HepG2 (cell line): ENCODE data around the gene SWSAP1. TPM values are rescaled to one million over a fixed set of nuclear protein-coding genes. Genes with fewer than 3 reads are reported as not detected.
A peak's percentile ranks its signal among the peaks of the same experiment; 100 is the strongest.

Experiments
- BHLHE40 ChIP-seq: IDR thresholded peaks from 2 replicates; pipeline ENCODE4 v1.6.1; 2011; ENCODE audit warnings: low read length, improper control_type of control experiment
- CAMTA2 ChIP-seq: sonication (generic); formaldehyde crosslinking; IDR thresholded peaks from 2 replicates; pipeline ENCODE4 v1.4.0; 2020; ENCODE audit warnings: mild to moderate bottlenecking, missing genetic modification reagents, borderline replicate concordance
- GFI1 ChIP-seq: sonication (generic); formaldehyde crosslinking; IDR thresholded peaks from 2 replicates; pipeline ENCODE4 v1.5.0; 2020; ENCODE audit warnings: missing genetic modification reagents, mild to moderate bottlenecking, borderline replicate concordance
- ZNF451 ChIP-seq: sonication (generic); formaldehyde crosslinking; IDR thresholded peaks from 2 replicates; pipeline ENCODE4 v1.5.0; 2020; ENCODE audit warnings: mild to moderate bottlenecking, missing genetic modification reagents
- ZNF713 ChIP-seq: sonication (generic); formaldehyde crosslinking; IDR thresholded peaks from 2 replicates; pipeline ENCODE4 v1.4.0; 2020; ENCODE audit warnings: mild to moderate bottlenecking, missing genetic modification reagents
- polyA plus RNA-seq, 8 experiments: library from polyadenylated mRNA; depleted of rRNA in 3 of 8; stranded (reverse) in 7 of 8; unstranded in 1 of 8; fragments of >200 nt; fragmentation: Illumina TruSeq in 4 of 8; extraction: Trizol in 4 of 8; gene quantifications; 2 replicates each; pipeline versions ENCODE4 v1.2.1 to v1.2.3, GENCODE V29; 2011 to 2016; ENCODE audit warnings: low read depth in 4 of 8, missing spikeins in 1 of 8, mixed read lengths in 1 of 8; ENCODE audit not compliant: insufficient read depth in 1 of 8
- total RNA-seq, 5 experiments: library from RNA; depleted of rRNA; stranded (reverse); fragments of >200 nt; fragmentation: Illumina TruSeq; extraction: Trizol; gene quantifications; 2 replicates each; pipeline ENCODE4 v1.2.3, GENCODE V29; 2016; ENCODE audit warnings: low read depth in 1 of 5
- TF ChIP-seq, protein P1 (sequence below): sonication (generic); formaldehyde crosslinking; IDR thresholded peaks from 2 replicates; pipeline ENCODE4 v1.4.0; 2020; ENCODE audit warnings: mild to moderate bottlenecking, missing genetic modification reagents
- TF ChIP-seq, protein P2 (sequence below): IDR thresholded peaks from 2 replicates; pipeline ENCODE4 v1.6.1; 2018; ENCODE audit warnings: missing genetic modification reagents
- TF ChIP-seq, protein P3 (sequence below), 2 experiments: fragments of 450-650 bp in 1 of 2; sonication (generic) in 1 of 2; formaldehyde crosslinking; IDR thresholded peaks; 2 replicates each; pipeline versions ENCODE4 v1.5.0 to v1.8.0; 2020 to 2022; ENCODE audit warnings: mild to moderate bottlenecking in 1 of 2, missing genetic modification reagents in 1 of 2

Gene SWSAP1
- total and polyA plus RNA-seq, 2 of the 13 experiments (the other 11 are each of a cell fraction or from before 2014, with no cell fraction given): 2.7 to 3.3 TPM

DNA sequence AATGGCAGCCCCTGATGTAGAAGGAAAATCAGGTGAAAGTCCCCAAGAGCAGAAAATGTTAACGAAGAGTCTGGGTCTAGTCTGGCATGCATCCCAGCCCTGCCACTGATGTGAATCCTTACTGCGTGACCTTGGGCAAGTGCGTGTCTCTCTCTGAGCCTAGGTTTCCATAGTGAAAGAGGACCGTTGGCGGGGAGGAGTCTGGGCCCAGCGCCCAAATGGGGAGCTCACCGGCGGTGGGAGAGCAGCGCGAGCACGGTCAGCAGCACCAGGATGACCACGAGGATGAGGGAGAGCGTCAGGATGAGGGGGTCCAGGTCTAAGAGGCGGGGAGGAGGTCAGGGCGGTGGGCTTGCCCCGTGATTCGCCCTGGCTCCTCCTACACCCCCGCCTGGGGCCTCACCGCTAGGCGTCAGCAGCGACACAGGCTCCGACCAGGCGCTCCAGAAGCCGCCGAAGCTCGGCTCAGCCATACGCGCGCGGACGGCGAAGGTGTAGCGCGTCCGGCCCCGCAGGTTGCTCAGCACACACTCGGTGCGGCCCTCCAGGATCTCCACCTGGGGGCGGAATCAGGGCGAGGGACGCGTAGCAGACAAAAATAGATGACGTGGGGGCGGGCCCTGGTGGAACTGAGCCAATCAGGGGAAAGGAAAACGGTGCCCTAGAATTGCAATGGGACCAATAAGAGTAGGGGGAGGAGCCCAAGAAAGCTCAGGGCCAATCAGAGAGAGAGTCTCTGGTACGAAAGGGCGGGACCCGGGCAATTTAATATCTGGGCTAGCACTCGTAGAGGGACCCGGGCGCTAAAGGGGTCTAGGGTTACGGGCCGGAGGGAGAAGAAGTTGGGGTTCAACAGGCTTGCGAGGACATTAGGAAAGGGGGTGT lies 6.4 kb downstream of the SWSAP1 start (continued):
- TF ChIP-seq, protein P1, sequence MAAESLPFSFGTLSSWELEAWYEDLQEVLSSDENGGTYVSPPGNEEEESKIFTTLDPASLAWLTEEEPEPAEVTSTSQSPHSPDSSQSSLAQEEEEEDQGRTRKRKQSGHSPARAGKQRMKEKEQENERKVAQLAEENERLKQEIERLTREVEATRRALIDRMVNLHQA (CRISPR knock-in tag): no peak
- TF ChIP-seq CAMTA2 (CRISPR knock-in tag) (0 out of 2 replicates have a peak, but pooled peaks have one; percentile 10), BHLHE40 (peak; percentile 16; the same call in 1 of the 2 replicates), ZNF451 (0 out of 2 replicates have a peak, but pooled peaks have one; percentile 54), GFI1 (CRISPR knock-in tag) (no peak), ZNF713 (CRISPR knock-in tag) (no peak)
- TF ChIP-seq, protein P2, sequence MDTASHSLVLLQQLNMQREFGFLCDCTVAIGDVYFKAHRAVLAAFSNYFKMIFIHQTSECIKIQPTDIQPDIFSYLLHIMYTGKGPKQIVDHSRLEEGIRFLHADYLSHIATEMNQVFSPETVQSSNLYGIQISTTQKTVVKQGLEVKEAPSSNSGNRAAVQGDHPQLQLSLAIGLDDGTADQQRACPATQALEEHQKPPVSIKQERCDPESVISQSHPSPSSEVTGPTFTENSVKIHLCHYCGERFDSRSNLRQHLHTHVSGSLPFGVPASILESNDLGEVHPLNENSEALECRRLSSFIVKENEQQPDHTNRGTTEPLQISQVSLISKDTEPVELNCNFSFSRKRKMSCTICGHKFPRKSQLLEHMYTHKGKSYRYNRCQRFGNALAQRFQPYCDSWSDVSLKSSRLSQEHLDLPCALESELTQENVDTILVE (CRISPR knock-in tag): peak; percentile 24; the same call in 1 of the 2 replicates
- TF ChIP-seq, protein P3, sequence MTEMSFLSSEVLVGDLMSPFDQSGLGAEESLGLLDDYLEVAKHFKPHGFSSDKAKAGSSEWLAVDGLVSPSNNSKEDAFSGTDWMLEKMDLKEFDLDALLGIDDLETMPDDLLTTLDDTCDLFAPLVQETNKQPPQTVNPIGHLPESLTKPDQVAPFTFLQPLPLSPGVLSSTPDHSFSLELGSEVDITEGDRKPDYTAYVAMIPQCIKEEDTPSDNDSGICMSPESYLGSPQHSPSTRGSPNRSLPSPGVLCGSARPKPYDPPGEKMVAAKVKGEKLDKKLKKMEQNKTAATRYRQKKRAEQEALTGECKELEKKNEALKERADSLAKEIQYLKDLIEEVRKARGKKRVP (CRISPR knock-in tag; IDR thresholded peaks at IDR 0.05): no peak
- TF ChIP-seq, all 625 proteins: peak for 245
